AG04450 (cell line): ENCODE measurements around the gene RRBP1. TPM values are rescaled to one million over a fixed set of nuclear protein-coding genes. Genes with fewer than 3 reads are reported as not detected.
A peak's percentile ranks its signal among the peaks of the same experiment; 100 is the strongest.

ENCODE experiments used
- CTCF ChIA-PET: fragments of 300-600, 350-600 bp; formaldehyde crosslinking; extraction: SDS; loops from one replicate; lab custom pipeline; 2022; ENCODE audit warnings: antibody characterized with exemption, inconsistent platforms; lab: Charles Lee
- POLR2A ChIA-PET: fragments of 350-600 bp; formaldehyde crosslinking; extraction: SDS; loops from one replicate; lab custom pipeline; 2021; ENCODE audit warnings: antibody characterized with exemption, inconsistent platforms; lab: Yijun Ruan, JAX
- DNase-seq: peaks from one replicate; pipeline ENCODE4 v3.0.0-alpha.2; 2011; ENCODE audit warnings: low read depth, low spot score
- H3K27ac ChIP-seq: one replicate; pipeline ENCODE4 v1.5.1; 2012; ENCODE audit warnings: low read depth, low read length, control low read depth
- H3K27me3 ChIP-seq: one replicate; pipeline ENCODE4 v1.6.0; 2012; ENCODE audit warnings: low read length; ENCODE audit not compliant: control insufficient read depth, insufficient read depth
- H3K4me3 ChIP-seq: 2 replicates; pipeline ENCODE4 v1.5.1; 2011; ENCODE audit warnings: mild to moderate bottlenecking, low read depth, low read length, control low read depth
- H3K9me3 ChIP-seq: 2 replicates; pipeline ENCODE4 v1.5.1; 2012; ENCODE audit warnings: low read length; ENCODE audit not compliant: control insufficient read depth, insufficient read depth
- polyA plus RNA-seq: library from polyadenylated mRNA; depleted of rRNA; stranded (reverse); fragments of >200 nt; gene quantifications from 2 replicates; pipeline ENCODE4 v1.2.3, GENCODE V29; 2011
- TF ChIP-seq, protein P1 (sequence below): IDR thresholded peaks from 2 replicates; pipeline ENCODE4 v1.5.1; 2011; ENCODE audit warnings: low read depth, low read length, control low read depth, inconsistent platforms

RRBP1 gene
- polyA plus RNA-seq, 1 experiment, result 153 TPM

DNA sequence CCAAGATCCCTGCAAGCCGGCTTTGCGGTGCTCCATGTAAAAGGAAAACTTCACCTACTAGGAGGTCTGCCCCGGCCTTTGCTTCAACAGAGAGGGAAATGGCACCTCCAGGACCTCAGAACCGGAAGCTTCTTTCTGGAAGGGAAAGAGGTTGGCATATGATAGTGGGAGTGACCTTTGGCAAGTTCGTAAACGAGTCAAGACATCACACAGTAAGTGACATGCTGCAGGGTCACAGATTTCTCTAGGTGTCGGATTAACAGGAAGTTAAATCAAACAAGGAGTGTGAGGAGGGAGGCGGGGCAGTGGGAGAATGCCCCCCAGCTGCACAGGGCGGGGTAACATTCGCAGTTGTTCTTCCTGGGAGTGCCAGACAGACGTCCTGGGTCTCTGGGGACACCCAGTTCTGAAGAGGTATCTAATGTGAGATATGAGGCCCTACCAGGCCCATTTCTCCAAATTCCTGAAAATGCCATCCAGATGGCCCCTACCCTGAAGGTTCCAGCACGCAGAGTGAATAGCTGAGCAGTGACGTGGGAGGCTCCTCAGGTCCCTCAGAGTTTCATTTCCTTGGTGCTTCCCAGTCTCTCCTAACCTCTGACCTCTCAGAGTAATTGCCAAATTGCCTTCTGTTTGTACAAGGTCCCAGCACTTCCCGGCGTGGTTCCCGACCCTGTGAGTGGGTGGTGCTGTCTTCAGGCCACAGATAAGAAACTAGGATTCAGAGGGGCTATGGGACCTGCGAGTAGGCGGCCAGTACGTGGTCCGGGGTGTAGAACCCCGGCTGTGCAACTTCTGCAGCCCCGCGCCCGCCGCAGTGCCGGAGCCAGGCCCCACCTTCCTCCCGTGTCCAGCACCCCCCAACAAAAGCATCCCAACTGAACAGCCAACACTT is 1.9 kb downstream of the RRBP1 start:
- H3K27me3 ChIP-seq, result peaks cover 5% of the 10 kb centered on the region
- CTCF ChIA-PET, result interaction anchor here (0.6 to 3.7 kb wide), 9 partner anchors 10 to 316 kb away, joined by 3 to 17 read pairs (median 4); no protein-coding TSS in a partner anchor
- POLR2A ChIA-PET, result interaction anchor here (1.2 to 3.8 kb wide), 3 partner anchors 116 to 194 kb away, joined by 3 to 53 read pairs (median 53); no protein-coding TSS in a partner anchor
- H3K9me3 ChIP-seq, result no peaks in the 10 kb centered on the region
- DNase-seq, result no peak
- H3K27ac ChIP-seq, result peak overlapping the region; percentile 73
- TF ChIP-seq, protein P1, sequence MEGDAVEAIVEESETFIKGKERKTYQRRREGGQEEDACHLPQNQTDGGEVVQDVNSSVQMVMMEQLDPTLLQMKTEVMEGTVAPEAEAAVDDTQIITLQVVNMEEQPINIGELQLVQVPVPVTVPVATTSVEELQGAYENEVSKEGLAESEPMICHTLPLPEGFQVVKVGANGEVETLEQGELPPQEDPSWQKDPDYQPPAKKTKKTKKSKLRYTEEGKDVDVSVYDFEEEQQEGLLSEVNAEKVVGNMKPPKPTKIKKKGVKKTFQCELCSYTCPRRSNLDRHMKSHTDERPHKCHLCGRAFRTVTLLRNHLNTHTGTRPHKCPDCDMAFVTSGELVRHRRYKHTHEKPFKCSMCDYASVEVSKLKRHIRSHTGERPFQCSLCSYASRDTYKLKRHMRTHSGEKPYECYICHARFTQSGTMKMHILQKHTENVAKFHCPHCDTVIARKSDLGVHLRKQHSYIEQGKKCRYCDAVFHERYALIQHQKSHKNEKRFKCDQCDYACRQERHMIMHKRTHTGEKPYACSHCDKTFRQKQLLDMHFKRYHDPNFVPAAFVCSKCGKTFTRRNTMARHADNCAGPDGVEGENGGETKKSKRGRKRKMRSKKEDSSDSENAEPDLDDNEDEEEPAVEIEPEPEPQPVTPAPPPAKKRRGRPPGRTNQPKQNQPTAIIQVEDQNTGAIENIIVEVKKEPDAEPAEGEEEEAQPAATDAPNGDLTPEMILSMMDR, result no peak
- peak overlapping the region; percentile 79 for H3K4me3 ChIP-seq

DNA sequence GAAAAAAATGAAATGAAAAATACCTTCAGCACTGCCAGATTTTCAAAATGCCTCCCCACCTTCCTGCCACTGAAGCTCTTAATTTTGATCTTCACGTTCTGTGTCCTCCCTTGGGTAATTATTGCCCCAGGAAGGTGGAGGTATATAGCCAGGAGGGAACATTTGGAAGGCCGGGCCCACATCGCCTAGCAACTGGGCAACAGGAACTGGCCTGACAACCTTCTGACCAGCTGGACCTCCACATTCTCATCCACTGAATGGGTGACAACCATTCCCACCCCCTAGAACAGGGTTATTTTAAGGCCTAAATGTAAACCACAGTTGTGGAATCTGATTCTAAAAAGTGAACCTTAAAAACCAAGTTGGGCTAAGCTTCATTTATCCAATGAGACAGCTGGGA is 3.2 kb downstream of the RRBP1 start:
- Histone ChIP-seq H3K27ac (no peak overlapping the region), H3K9me3 (no peaks in the 10 kb centered on the region), H3K4me3 (no peak overlapping the region), H3K27me3 (no peaks in the 10 kb centered on the region)
- ChIA-PET CTCF (interaction anchor here (2.5 to 3.7 kb wide), 2 partner anchors 219 to 260 kb away, joined by 9 to 12 read pairs; no protein-coding TSS in a partner anchor), POLR2A (no interaction called here)
- DNase-seq, result no peak
- TF ChIP-seq, protein P1, result no peak

DNA sequence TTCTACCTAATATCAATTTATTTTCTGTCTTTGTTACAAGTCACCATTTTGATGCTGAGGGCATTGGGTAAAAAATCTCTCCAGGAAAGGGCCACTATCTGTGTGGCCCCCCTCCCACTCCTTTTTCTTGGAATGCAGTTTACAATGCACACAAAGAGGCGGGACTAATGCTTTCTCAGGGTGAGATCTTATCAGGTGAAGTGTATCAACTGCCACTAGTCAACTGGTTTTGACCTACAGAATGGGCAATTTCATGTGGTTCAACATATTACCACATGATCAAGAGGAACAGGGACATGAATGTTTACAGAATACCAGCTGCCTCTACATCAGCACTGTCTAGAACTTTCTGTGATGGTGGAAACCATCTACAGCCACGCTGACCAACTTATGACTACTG is 3.7 kb downstream of the RRBP1 start:
- CTCF ChIA-PET, result interaction anchor here (2.5 to 3.7 kb wide), 2 partner anchors 220 to 261 kb away, joined by 9 to 12 read pairs; no protein-coding TSS in a partner anchor
- no peak for DNase-seq
- TF ChIP-seq, protein P1, result no peak
- POLR2A ChIA-PET, result no interaction called here
- Histone ChIP-seq H3K27me3 (no peaks in the 10 kb centered on the region), H3K27ac (no peak overlapping the region), H3K4me3 (no peak overlapping the region), H3K9me3 (no peaks in the 10 kb centered on the region)

DNA sequence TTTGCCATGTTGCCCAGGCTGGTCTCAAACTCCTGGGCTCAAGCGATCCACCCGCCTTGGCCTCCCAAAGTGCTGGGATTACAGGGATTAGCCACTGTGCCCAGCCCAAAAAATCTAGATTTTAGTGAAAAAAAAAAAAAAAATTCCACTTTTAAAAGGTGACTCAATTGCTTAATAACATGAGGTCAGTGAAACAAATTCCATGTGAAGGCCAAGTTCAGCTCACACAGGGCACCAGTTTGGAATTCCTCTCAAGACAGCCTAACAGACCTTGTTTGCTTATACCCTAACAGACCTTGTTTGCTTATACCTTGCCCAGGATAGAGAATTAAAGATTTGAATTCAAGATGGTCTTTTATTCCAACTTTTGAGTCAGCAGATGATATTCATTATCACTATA is 5.1 kb downstream of the RRBP1 start:
- peak overlapping the region; percentile 11 for H3K27ac ChIP-seq
- H3K4me3 ChIP-seq, result no peak overlapping the region
- DNase-seq, result no peak
- H3K9me3 ChIP-seq, result no peaks in the 10 kb centered on the region
- POLR2A ChIA-PET, result interaction anchor here (0.6 to 1.3 kb wide), 6 partner anchors 9 to 332 kb away, joined by 3 to 7 read pairs (median 3); no protein-coding TSS in a partner anchor
- H3K27me3 ChIP-seq, result no peaks in the 10 kb centered on the region
- CTCF ChIA-PET, result interaction anchor here (0.7 to 2.5 kb wide), 3 partner anchors 23 to 221 kb away, joined by 3 to 9 read pairs (median 5); no protein-coding TSS in a partner anchor
- TF ChIP-seq, protein P1, result no peak
